Cardiac muscle cell (in vitro differentiated cells and primary cell): ENCODE measurements around the gene FBXL17. TPM values are rescaled to one million over a fixed set of nuclear protein-coding genes. Genes with fewer than 3 reads are reported as not detected.

Experiments used
- DNase-seq, 2 donors: peaks; one replicate each; pipeline versions ENCODE4 v3.0.0 to v3.0.0-alpha.2; 2010 to 2017; ENCODE audit warnings: low read depth in 1 of 2, low spot score in 1 of 2
- H3K27ac ChIP-seq: fragments of 200-600 bp; sonication (generic); 2 replicates; pipeline ENCODE4 v1.5.1; 2016
- H3K27me3 ChIP-seq: fragments of 200-600 bp; sonication (generic); 2 replicates; pipeline ENCODE4 v1.6.0; 2016; ENCODE audit warnings: control low read depth
- H3K36me3 ChIP-seq: fragments of 200-600 bp; sonication (generic); 2 replicates; pipeline ENCODE4 v1.5.1; 2016; ENCODE audit warnings: control low read depth
- H3K4me1 ChIP-seq: fragments of 200-600 bp; sonication (generic); 2 replicates; pipeline ENCODE4 v1.8.1; 2017; ENCODE audit warnings: low read depth, mild to moderate bottlenecking, mixed run types
- H3K4me3 ChIP-seq: fragments of 200-600 bp; sonication (generic); 2 replicates; pipeline ENCODE4 v1.5.1; 2016; ENCODE audit warnings: mild to moderate bottlenecking
- H3K9me3 ChIP-seq: fragments of 200-600 bp; sonication (generic); 2 replicates; pipeline ENCODE4 v1.5.1; 2017; ENCODE audit warnings: low read depth, mild to moderate bottlenecking, control low read depth
- CTCF ChIP-seq: IDR thresholded peaks from 2 replicates; pipeline ENCODE4 v1.5.1; 2012; ENCODE audit warnings: low read depth, mild to moderate bottlenecking, low read length
- polyA plus RNA-seq: library from polyadenylated mRNA; unstranded; fragments of >200 nt; fragmentation: Nextera tagmentation; extraction: Ambion mirVana; gene quantifications from 2 replicates; pipeline ENCODE4 v1.2.1, GENCODE V29; 2016
- total RNA-seq: library from RNA; depleted of rRNA; stranded (reverse); fragments of >200 nt; gene quantifications from 2 replicates; pipeline ENCODE4 v1.2.3, GENCODE V29; 2016

FBXL17 gene
- total and polyA plus RNA-seq, 2 experiments from 2014 or later = 18.3 to 22.9 TPM

GRCh38 chr5:107884871-107885270 is 497.0 kb downstream of the FBXL17 start:
- Histone ChIP-seq H3K9me3 (no peaks in the 10 kb centered on the region), H3K36me3 (no peaks in the 10 kb centered on the region), H3K4me3 (no peak overlapping the region), H3K4me1 (peaks cover 8% of the 10 kb centered on the region), H3K27ac (no peak overlapping the region), H3K27me3 (no peaks in the 10 kb centered on the region)
- no peak for DNase-seq
- no peak for TF ChIP-seq CTCF

GRCh38 chr5:107878661-107879060 is 503.2 kb downstream of the FBXL17 start:
- peaks cover 16% of the 10 kb centered on the region for H3K27me3 ChIP-seq
- no peaks in the 10 kb centered on the region for H3K4me1 ChIP-seq
- no peaks in the 10 kb centered on the region for H3K36me3 ChIP-seq
- no peak for DNase-seq
- H3K4me3 ChIP-seq = no peak overlapping the region
- no peak for TF ChIP-seq CTCF
- H3K9me3 ChIP-seq = no peaks in the 10 kb centered on the region
- no peak overlapping the region for H3K27ac ChIP-seq

GRCh38 chr5:107876906-107877305 is 505.0 kb downstream of the FBXL17 start:
- Histone ChIP-seq H3K9me3 (no peaks in the 10 kb centered on the region), H3K27ac (no peak overlapping the region), H3K27me3 (peaks cover 32% of the 10 kb centered on the region), H3K4me1 (no peaks in the 10 kb centered on the region), H3K36me3 (no peaks in the 10 kb centered on the region), H3K4me3 (no peak overlapping the region)
- no peak for DNase-seq
- no peak for TF ChIP-seq CTCF

- Histone ChIP-seq H3K4me1 (no peaks in the 10 kb centered on the region), H3K9me3 (no peaks in the 10 kb centered on the region), H3K27ac (no peak overlapping the region), H3K4me3 (no peak overlapping the region), H3K36me3 (no peaks in the 10 kb centered on the region), H3K27me3 (peaks cover 39% of the 10 kb centered on the region)
- TF ChIP-seq CTCF = no peak
- DNase-seq = no peak
These were observed 505.6 kb downstream of the FBXL17 start for GRCh38 chr5:107876261-107876660.

GRCh38 chr5:107875833-107876232 is 506.1 kb downstream of the FBXL17 start:
- no peak overlapping the region for H3K27ac ChIP-seq
- peak in 1 of 2 donors; percentile 6 for DNase-seq
- peaks cover 42% of the 10 kb centered on the region for H3K27me3 ChIP-seq
- no peak for TF ChIP-seq CTCF
- no peaks in the 10 kb centered on the region for H3K4me1 ChIP-seq
- H3K9me3 ChIP-seq = no peaks in the 10 kb centered on the region
- no peaks in the 10 kb centered on the region for H3K36me3 ChIP-seq
- no peak overlapping the region for H3K4me3 ChIP-seq

- Histone ChIP-seq H3K36me3 (no peaks in the 10 kb centered on the region), H3K27ac (no peak overlapping the region), H3K27me3 (peaks cover 42% of the 10 kb centered on the region), H3K9me3 (no peaks in the 10 kb centered on the region), H3K4me1 (no peaks in the 10 kb centered on the region), H3K4me3 (no peak overlapping the region)
- no peak for DNase-seq
- no peak for TF ChIP-seq CTCF
These were observed 507.1 kb downstream of the FBXL17 start for GRCh38 chr5:107874795-107875194.
